Hematopoietic multipotent progenitor cell treated with erythropoietin and hydrocortisone succinate and interleukin-3 and kit ligand, for 15 days (in vitro differentiated cells): ENCODE measurements around the gene ARHGAP25.

ENCODE experiments used
- DNase-seq: peaks from one replicate; pipeline ENCODE4 v3.0.0-alpha.2; 2015; ENCODE audit warnings: low spot score

ARHGAP25 gene

DNA sequence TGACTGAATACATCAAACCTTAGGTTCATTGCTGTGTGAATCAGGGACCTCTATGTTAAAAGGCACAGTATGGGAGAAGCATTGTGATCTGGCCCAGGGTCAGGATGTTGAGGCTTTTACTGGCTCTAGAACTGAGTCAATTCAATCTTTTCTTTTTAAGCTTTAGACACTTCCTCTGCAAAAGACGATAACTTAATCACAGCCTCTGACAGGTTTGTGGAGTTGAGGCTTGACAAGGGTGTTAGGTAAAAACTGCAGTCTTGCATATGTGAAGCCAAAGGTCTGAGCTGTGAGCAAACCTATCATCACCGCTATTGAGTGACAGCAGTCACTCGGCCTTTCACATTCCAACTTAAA lies 17.3 kb upstream of the ARHGAP25 start:
- DNase-seq, result no peak

DNA sequence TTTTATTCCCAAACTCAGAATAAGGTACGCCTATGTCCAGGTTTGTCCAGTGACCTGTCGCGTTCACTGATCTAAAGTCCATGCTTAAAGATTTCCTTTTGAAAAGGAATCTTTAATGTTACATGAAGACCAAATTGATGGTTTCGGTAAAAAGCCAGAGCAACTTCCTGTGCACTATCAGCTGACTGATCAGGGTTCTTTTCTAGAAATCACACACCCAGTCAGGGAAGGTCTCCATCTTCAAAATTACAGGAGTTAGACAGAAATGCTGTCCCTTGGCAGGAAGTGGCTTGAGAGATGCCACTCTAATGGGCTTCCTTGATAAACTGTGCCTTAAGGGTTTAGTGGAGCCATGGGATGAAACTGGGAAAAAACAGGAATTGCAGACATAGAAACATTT lies 14.7 kb upstream of the ARHGAP25 start:
- DNase-seq, result no peak

DNA sequence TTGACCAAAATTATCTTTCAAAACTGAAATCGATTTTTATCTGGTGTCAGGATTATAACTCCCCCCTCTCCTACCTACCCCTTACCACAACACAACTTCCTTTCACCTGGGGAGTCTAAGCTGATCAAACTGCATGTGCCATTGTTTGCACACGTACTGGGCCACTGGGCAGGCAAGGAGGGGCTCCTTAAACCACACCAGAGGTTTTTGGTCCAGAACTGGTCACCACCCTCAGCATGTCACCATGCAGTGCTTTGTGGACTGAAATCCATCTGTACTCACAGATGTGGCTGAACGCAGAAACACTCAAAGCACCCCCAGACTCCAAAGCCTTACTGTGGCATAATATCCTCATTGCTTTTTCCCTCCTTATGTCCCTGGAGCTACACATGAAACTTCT lies 13.9 kb upstream of the ARHGAP25 start:
- DNase-seq, result no peak

- no peak for DNase-seq
Measured at GRCh38 chr2:68721482-68722101, 13.0 kb upstream of the ARHGAP25 start.

DNA sequence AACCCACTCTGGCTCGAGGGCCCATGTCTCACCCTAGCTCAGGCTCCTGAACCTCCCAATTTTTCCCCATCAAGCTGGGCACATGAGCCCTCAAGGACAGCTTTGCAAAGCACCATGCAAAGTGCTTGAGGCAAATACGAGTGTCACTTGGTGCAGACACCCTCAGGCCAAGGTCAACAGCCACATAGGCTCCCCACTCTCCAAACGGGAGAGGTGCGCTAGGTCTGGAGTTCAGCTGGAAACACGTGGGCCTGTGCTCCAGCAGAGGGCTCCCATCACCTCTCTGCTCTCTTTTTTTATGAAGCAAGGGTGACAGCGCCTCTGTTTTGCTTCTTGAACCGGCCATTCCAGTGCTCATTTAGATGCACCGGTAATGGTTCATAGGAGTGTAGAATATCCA lies 11.9 kb upstream of the ARHGAP25 start:
- no peak for DNase-seq

DNA sequence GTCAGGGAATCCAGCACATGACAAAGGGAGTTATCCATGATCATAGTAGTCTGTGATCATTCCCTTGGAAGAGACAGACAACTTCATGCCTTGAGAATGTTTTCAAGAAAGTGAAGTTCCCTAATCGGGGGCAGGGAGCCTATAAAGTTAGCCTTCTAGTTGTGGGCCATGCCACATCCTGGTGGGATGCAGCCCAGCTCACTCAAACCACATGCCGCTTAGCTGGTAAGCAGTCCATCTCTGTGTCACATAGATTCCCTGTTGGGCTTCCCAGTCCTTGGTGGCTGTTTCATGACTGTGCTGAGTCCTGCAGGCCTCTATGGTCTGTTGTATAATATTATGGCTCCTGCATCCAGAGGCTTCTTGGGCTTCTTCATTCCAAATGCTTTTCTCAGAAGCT lies 11.4 kb upstream of the ARHGAP25 start:
- DNase-seq, result no peak

- DNase-seq, result no peak
Measured at GRCh38 chr2:68726100-68726499, 8.5 kb upstream of the ARHGAP25 start.

GRCh38 chr2:68726608-68727367 lies 7.8 kb upstream of the ARHGAP25 start:
- no peak for DNase-seq

DNA sequence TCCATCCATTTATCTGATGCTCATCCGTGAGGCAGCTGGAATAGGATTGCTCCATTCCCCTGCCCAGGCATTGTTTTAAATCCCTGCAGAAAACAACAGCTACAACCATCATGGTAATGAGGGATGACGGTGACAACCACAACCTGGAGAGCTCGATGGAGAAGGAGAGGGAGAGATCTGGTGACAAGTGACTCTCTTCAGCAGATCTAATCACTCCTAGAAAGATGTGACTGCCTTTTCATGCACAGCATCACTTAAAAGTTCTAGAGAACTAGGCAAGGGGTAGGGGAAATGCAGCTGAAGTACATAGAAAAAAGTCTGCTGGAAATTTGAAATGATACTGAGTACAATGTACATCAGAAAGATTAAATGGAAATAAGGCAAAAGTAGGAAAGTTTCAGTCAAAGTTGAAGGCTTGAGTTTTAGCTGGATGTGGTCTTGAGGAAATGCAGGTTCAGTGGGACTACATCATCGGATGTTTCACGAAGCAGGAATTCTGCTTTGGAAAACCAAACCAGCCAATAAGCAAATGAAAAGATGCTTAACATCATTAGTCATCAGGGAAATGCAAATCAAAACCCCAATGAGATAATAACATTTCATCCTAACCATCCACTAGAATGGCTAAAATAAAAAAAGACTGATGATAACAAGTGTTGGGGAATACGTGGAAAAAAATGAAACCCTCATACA lies 6.8 kb upstream of the ARHGAP25 start:
- no peak for DNase-seq

GRCh38 chr2:68730828-68731227 lies 3.8 kb upstream of the ARHGAP25 start:
- DNase-seq, result no peak

- no peak for DNase-seq
Measured at GRCh38 chr2:68732036-68732932, 2.3 kb upstream of the ARHGAP25 start.

GRCh38 chr2:68733365-68733764 lies 1.2 kb upstream of the ARHGAP25 start:
- DNase-seq, result no peak

GRCh38 chr2:68734176-68734575 lies 435 bp upstream of the ARHGAP25 start:
- no peak for DNase-seq

DNA sequence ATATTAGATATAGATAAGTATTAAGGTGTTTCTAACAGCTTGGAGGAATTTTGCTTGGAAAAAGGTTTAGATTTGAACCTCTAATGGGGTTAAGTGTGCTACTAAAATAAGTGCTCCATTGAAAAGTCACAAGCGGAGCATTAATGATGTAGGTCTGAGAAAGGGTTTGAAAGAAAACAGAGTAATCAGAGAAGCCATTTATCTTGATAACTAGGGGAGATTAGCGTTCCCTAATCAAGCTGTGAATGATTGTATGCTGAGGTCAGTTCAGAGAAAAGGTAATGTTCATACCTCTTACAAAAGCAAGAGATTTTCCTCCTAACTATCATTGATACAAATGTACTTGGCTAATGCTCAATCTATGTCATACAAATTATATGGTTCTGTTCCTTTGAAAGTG lies 1.5 kb downstream of the ARHGAP25 start:
- DNase-seq, result no peak

DNA sequence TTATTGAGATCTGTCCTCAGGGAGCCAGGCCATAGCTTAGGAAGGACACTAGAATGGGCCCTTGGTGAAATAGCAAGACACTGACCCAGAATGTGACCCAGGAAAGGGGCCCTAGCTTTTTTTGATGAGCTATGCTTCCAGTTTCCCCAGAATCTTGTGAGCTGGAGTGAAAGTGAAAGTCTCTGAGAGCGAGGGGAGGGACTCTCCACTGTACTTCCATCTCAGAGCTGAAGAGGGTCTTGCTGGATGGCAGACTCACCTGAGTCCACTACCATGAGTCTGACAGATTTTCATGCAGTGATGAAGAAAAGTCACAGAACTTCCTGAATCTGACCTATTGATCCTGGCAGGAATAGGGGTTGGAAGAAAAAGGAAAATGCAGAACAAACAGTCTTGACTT lies 3.1 kb downstream of the ARHGAP25 start:
- DNase-seq, result no peak

DNA sequence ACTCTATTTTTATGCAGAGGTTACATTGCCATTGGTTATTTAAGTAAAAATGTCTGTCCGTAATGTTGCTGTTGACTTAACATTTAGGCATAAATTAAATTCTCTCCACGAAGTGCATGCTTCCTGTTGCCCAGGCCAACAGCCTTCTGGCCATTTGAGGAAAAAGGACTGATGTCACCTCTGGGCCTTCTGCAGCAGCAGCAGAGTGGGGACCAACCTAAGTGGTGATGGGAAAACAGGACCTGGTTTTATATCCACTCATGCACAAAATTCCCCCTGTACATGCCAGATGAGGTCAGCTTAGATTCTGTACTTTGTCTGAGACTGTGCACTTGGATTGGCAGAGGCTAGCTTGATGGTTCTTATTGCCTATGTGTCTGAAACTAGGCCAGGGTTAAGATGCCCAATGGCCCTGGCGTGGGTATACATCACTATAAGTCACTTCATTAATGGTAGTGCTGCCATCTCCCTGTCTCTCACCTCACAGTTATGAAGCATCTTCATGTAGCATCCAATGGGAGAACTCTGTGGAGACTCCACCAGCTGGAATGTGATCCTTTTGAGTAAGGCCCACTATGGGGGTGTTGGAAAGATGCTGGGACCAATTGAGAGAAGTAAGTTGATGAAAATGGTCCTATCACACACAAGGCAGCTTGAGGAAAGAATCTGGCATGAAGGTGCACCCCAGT lies 4.4 kb downstream of the ARHGAP25 start:
- no peak for DNase-seq

GRCh38 chr2:68739595-68740399 lies 5.2 kb downstream of the ARHGAP25 start:
- no peak for DNase-seq

- no peak for DNase-seq
Measured at GRCh38 chr2:68740400-68740914, 5.8 kb downstream of the ARHGAP25 start.

- DNase-seq, result no peak
Measured at GRCh38 chr2:68741238-68741637, 6.6 kb downstream of the ARHGAP25 start.

DNA sequence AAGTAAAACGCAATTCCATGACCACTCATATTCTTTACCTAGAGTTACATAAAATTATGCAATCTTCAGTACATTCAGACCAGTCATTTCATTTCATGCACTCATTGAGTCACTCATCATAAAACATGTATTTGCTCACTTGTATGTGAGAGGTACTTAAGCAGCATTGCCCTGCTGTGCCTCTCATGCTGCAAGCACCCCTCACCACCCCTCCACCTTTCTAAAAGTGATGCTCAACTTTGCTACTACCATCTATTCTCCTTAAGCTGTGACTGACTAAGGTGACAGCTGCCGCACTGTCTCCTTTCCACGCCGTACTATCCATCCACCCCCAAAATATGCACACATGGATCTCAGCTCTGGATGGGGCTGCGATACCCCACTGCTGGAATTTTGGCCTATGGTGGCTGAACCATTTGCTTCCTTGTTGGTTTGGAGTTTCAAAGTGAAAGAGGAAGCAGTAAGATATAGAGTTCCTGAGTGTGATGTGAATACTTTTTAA lies 7.2 kb downstream of the ARHGAP25 start:
- no peak for DNase-seq
